ENCODE data around the gene DAZAP1.

DNA sequence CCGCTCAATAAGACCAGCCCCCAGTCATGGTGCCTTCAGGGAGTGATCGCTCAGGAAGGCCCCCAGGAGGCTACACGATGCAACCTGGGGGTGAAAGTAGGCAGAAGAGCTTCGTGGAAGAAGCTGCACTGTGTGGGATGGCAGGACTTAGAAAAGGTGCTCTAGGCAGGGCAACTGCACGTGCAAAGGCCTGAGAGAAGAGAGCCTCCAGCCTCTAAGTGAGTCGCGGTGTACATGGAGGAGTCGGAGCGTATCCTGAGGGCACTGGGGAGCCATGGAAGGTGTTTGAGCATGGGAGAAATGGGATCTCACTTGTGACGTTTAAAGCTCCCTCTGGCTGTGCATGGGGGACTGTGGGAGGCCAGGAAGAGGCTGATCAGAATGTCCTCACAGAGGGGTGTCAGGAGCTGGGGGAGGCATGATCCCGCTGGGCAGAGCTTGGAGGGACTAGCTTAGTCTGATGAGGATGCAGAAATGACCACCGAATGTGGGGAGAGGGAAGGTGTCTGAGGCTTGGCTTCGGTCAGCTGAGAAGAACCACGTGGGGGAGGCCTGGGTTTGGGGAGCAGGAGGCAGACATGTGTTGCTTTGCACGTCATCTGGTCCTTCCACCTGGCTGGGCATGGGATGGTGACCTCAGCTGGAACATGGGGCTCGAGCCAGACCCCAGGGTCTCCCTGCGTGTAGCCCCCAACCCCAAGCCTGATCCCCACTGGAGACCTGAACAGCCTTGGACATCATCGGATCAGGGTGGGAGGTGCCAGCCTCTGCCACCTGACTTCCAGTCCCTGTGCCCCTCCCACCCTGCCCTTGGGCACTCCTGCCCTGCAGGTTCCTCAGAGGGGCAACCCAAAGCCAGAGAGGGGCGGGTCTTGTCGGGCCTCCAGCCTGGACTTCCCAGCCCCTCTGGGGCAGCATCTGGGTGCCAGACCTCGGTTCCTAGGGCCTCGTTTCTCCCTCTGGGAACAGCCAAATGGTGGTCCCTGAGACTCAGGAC, 43.6 kb downstream of the DAZAP1 start:
- TF ChIP-seq, protein P1, sequence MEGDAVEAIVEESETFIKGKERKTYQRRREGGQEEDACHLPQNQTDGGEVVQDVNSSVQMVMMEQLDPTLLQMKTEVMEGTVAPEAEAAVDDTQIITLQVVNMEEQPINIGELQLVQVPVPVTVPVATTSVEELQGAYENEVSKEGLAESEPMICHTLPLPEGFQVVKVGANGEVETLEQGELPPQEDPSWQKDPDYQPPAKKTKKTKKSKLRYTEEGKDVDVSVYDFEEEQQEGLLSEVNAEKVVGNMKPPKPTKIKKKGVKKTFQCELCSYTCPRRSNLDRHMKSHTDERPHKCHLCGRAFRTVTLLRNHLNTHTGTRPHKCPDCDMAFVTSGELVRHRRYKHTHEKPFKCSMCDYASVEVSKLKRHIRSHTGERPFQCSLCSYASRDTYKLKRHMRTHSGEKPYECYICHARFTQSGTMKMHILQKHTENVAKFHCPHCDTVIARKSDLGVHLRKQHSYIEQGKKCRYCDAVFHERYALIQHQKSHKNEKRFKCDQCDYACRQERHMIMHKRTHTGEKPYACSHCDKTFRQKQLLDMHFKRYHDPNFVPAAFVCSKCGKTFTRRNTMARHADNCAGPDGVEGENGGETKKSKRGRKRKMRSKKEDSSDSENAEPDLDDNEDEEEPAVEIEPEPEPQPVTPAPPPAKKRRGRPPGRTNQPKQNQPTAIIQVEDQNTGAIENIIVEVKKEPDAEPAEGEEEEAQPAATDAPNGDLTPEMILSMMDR (IDR thresholded peaks at IDR 0.05): no peak
- TF ChIP-seq JUN (CRISPR knock-in tag; IDR thresholded peaks at IDR 0.05) (no peak), TP53 (CRISPR knock-in tag; IDR thresholded peaks at IDR 0.05) (no peak)
- TF ChIP-seq, protein P2, sequence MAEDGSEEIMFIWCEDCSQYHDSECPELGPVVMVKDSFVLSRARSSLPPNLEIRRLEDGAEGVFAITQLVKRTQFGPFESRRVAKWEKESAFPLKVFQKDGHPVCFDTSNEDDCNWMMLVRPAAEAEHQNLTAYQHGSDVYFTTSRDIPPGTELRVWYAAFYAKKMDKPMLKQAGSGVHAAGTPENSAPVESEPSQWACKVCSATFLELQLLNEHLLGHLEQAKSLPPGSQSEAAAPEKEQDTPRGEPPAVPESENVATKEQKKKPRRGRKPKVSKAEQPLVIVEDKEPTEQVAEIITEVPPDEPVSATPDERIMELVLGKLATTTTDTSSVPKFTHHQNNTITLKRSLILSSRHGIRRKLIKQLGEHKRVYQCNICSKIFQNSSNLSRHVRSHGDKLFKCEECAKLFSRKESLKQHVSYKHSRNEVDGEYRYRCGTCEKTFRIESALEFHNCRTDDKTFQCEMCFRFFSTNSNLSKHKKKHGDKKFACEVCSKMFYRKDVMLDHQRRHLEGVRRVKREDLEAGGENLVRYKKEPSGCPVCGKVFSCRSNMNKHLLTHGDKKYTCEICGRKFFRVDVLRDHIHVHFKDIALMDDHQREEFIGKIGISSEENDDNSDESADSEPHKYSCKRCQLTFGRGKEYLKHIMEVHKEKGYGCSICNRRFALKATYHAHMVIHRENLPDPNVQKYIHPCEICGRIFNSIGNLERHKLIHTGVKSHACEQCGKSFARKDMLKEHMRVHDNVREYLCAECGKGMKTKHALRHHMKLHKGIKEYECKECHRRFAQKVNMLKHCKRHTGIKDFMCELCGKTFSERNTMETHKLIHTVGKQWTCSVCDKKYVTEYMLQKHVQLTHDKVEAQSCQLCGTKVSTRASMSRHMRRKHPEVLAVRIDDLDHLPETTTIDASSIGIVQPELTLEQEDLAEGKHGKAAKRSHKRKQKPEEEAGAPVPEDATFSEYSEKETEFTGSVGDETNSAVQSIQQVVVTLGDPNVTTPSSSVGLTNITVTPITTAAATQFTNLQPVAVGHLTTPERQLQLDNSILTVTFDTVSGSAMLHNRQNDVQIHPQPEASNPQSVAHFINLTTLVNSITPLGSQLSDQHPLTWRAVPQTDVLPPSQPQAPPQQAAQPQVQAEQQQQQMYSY (CRISPR knock-in tag; IDR thresholded peaks at IDR 0.05): no peak
